B cell (primary cell): Measurements from ENCODE around the gene UGT1A4. TPM values are rescaled to one million over a fixed set of nuclear protein-coding genes. Genes with fewer than 3 reads are reported as not detected.

Experiments
- ATAC-seq: fragments of 200-7000 bp; cut with Tn5 transposase; one replicate; pipeline ENCODE4 v1.10.0; 2021; ENCODE audit warnings: low read depth, mild to moderate bottlenecking, moderate number of reproducible peaks, moderate library complexity
- CTCF ChIA-PET: fragments of 350-600 bp; sonication (Branson Sonifier 250); formaldehyde crosslinking; loops from one replicate; lab custom pipeline; 2021; ENCODE audit warnings: antibody characterized with exemption, inconsistent platforms; lab: Charles Lee
- POLR2A ChIA-PET: fragments of 350-600 bp; sonication (Branson Sonifier 250); formaldehyde crosslinking; loops from one replicate; lab custom pipeline; 2021; ENCODE audit warnings: antibody characterized with exemption; lab: Charles Lee
- DNase-seq: peaks from one replicate; pipeline ENCODE4 v3.0.0; 2013
- H2AFZ ChIP-seq: 2 replicates; pipeline ENCODE4 v1.6.1; 2012; ENCODE audit warnings: mild to moderate bottlenecking, low read depth, low read length; ENCODE audit not compliant: insufficient read depth, poor library complexity, severe bottlenecking
- H3K27ac ChIP-seq, 2 donors: 1 replicate in 1 of 2; 2 replicates in 1 of 2; pipeline ENCODE4 v1.5.1; 2012 to 2013; ENCODE audit warnings: low read length in 2 of 2, mild to moderate bottlenecking in 2 of 2, moderate library complexity in 1 of 2
- H3K27me3 ChIP-seq, 4 experiments: fragments of 200-600 bp in 1 of 4; sonication (generic) in 1 of 4; replicated peaks in 1 of 4; 1 replicate in 2 of 4; 2 replicates in 2 of 4; pipeline versions ENCODE4 v1.6.1 to v1.7.0; 2013 to 2016; ENCODE audit warnings: low read length in 3 of 4, mild to moderate bottlenecking in 2 of 4, mixed read lengths in 1 of 4, moderate library complexity in 1 of 4; ENCODE audit not compliant: insufficient read depth in 4 of 4, control insufficient read depth in 3 of 4; ENCODE audit errors: control extremely low read depth in 1 of 4
- H3K36me3 ChIP-seq, 2 experiments: replicated peaks in 1 of 2; 1 replicate in 1 of 2; 2 replicates in 1 of 2; pipeline versions ENCODE4 v1.6.1 to v1.7.1; 2013; ENCODE audit warnings: low read length in 1 of 2; ENCODE audit not compliant: insufficient read depth in 2 of 2, control insufficient read depth in 1 of 2; ENCODE audit errors: control extremely low read depth in 1 of 2, extremely low read depth in 1 of 2
- H3K4me1 ChIP-seq, 2 donors: fragments of 200-600 bp in 1 of 2; sonication (generic) in 1 of 2; 1 replicate in 1 of 2; 2 replicates in 1 of 2; pipeline versions ENCODE4 v1.5.1 to v1.6.1; 2013 to 2017; ENCODE audit warnings: low read length in 2 of 2; ENCODE audit not compliant: control insufficient read depth in 2 of 2, insufficient read depth in 2 of 2
- H3K4me2 ChIP-seq: replicated peaks from 2 replicates; pipeline ENCODE3; 2012; ENCODE audit warnings: mild to moderate bottlenecking, low read depth, low read length; ENCODE audit not compliant: poor library complexity, severe bottlenecking
- H3K4me3 ChIP-seq, 5 experiments: fragments of 200-600 bp in 1 of 5; sonication (generic) in 1 of 5; 1 replicate in 3 of 5; 2 replicates in 2 of 5; pipeline versions ENCODE4 v1.5.1 to v1.7.0; 2011 to 2016; ENCODE audit warnings: low read length in 4 of 5, mild to moderate bottlenecking in 4 of 5, low read depth in 2 of 5, control low read depth in 1 of 5, moderate library complexity in 1 of 5; ENCODE audit not compliant: insufficient read depth in 1 of 5; ENCODE audit errors: control extremely low read depth in 1 of 5, extremely low read depth in 1 of 5
- H3K79me2 ChIP-seq: fragments of 200-600 bp; sonication (generic); one replicate; pipeline ENCODE4 v1.6.0; 2016; ENCODE audit warnings: low read length; ENCODE audit not compliant: control insufficient read depth, insufficient read depth
- H3K9ac ChIP-seq: fragments of 200-600 bp; sonication (generic); 2 replicates; pipeline ENCODE4 v1.6.1; 2017; ENCODE audit warnings: mild to moderate bottlenecking, low read length, moderate library complexity
- H3K9me3 ChIP-seq, 3 donors: one replicate each; pipeline versions ENCODE4 v1.6.1 to v1.7.1; 2013; ENCODE audit warnings: low read length in 2 of 3; ENCODE audit not compliant: control insufficient read depth in 2 of 3, insufficient read depth in 1 of 3; ENCODE audit errors: control extremely low read depth in 1 of 3
- H4K20me1 ChIP-seq: 2 replicates; pipeline ENCODE4 v1.6.0; 2012; ENCODE audit warnings: mild to moderate bottlenecking, low read length; ENCODE audit not compliant: insufficient read depth, control insufficient read depth, poor library complexity, severe bottlenecking
- H3K27ac Mint-ChIP-seq: one replicate; pipeline ENCODE4 v1.8.0; 2021; ENCODE audit warnings: mixed read lengths
- H3K27me3 Mint-ChIP-seq: one replicate; pipeline ENCODE4 v1.8.0; 2021; ENCODE audit warnings: mixed read lengths
- H3K4me1 Mint-ChIP-seq: one replicate; pipeline ENCODE4 v1.8.0; 2021; ENCODE audit warnings: mixed read lengths
- H3K4me3 Mint-ChIP-seq: one replicate; pipeline ENCODE4 v1.8.0; 2021; ENCODE audit warnings: mixed read lengths
- H3K9me3 Mint-ChIP-seq: one replicate; pipeline ENCODE4 v1.8.0; 2022; ENCODE audit warnings: mixed read lengths; ENCODE audit not compliant: insufficient read depth
- EZH2 ChIP-seq: IDR thresholded peaks from 2 replicates; pipeline ENCODE4 v1.6.1; 2012; ENCODE audit warnings: borderline replicate concordance, low read depth, mild to moderate bottlenecking, moderate library complexity, low read length; ENCODE audit not compliant: insufficient read depth, poor library complexity, severe bottlenecking
- WGBS: methylation state at CpG from one replicate; pipeline ENCODE4 v1.1.5; 2013; ENCODE audit warnings: missing lambda C conversion rate; ENCODE audit not compliant: insufficient coverage; 5-methylcytosine and 5-hydroxymethylcytosine counted together
- intact Hi-C: fragments of 100-400 bp; cut with micrococcal nuclease; formaldehyde crosslinking; loops from one replicate; pipeline ENCODE4 v1.10.0; 2022
- polyA plus RNA-seq: library from polyadenylated mRNA; depleted of rRNA; stranded (reverse); fragments of >200 nt; gene quantifications from 2 replicates; pipeline ENCODE4 v1.2.3, GENCODE V29; 2012
- total RNA-seq, 2 donors: library from RNA; stranded (reverse); fragments of 120-200 nt in 1 of 2; gene quantifications; 1 replicate in 1 of 2; 2 replicates in 1 of 2; pipeline versions ENCODE4 v1.2.3 to v1.2.4, GENCODE V29; 2013 to 2022
- TF ChIP-seq, protein P1 (sequence below): fragments of 200-600 bp; IDR thresholded peaks from one replicate; pipeline ENCODE4 v1.8.0; 2022; ENCODE audit warnings: antibody characterized with exemption, mild to moderate bottlenecking

Gene UGT1A4
- total and polyA plus RNA-seq, 2 donors (not counting 1 experiment from before 2014, with no cell fraction given) = not detected

DNA sequence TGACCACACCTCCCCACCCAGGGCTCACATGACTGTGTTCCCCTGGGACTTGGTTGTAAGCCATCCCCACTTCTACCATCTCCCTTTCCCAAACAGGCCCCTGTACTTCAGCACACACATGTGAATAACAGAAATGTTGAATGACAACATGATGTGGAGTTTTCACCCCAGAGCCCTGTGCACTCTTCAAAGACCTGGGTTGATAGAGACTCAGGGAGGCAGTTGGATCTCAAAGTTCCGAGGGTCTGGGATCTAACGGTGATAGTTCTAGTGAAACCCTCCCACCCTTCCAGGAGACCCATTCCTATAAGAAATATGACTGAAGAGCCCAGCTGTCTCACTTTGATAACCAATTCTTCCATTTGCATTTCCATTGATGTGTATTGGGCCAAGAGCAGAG, 59.5 kb downstream of the UGT1A4 start, which contains the start of gene MROH2A:
MROH2A (plus strand) TSS at position 301 of the 400 bp plus-strand sequence. CDS start 1,029 bp downstream, outside the sequence.
- Mint-ChIP-seq H3K4me3 (no peak within 1 kb of the TSS), H3K27me3 (peaks cover 24% of the 10 kb centered on the region), H3K27ac (no peak within 1 kb of the TSS), H3K9me3 (peaks cover 7% of the 10 kb centered on the region), H3K4me1 (no peaks in the 10 kb centered on the region)
- ChIA-PET CTCF (no interaction called here), POLR2A (no interaction called here)
- peaks cover 2 to 24% (median 8%) of the 10 kb centered on the region in 3 donors for H3K9me3 ChIP-seq
- no peaks in the 10 kb centered on the region for H3K4me1 ChIP-seq
- no peak within 1 kb of the TSS for H3K4me3 ChIP-seq
- H3K4me2 ChIP-seq = no peak within 1 kb of the TSS
- no peak for ATAC-seq
- H3K27me3 ChIP-seq = peaks cover 0 to 12% (median 1%) of the 10 kb centered on the region in 4 experiments
- H4K20me1 ChIP-seq = no peaks in the 10 kb centered on the region
- no peak within 1 kb of the TSS for H3K9ac ChIP-seq
- DNase-seq = no peak
- TF ChIP-seq, protein P1, sequence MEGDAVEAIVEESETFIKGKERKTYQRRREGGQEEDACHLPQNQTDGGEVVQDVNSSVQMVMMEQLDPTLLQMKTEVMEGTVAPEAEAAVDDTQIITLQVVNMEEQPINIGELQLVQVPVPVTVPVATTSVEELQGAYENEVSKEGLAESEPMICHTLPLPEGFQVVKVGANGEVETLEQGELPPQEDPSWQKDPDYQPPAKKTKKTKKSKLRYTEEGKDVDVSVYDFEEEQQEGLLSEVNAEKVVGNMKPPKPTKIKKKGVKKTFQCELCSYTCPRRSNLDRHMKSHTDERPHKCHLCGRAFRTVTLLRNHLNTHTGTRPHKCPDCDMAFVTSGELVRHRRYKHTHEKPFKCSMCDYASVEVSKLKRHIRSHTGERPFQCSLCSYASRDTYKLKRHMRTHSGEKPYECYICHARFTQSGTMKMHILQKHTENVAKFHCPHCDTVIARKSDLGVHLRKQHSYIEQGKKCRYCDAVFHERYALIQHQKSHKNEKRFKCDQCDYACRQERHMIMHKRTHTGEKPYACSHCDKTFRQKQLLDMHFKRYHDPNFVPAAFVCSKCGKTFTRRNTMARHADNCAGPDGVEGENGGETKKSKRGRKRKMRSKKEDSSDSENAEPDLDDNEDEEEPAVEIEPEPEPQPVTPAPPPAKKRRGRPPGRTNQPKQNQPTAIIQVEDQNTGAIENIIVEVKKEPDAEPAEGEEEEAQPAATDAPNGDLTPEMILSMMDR = no peak
- no peak for TF ChIP-seq EZH2
- intact Hi-C loops = no loop called here
- H3K27ac ChIP-seq = no peak within 1 kb of the TSS
- no peaks in the 10 kb centered on the region for H3K79me2 ChIP-seq
- no peak within 1 kb of the TSS for H2AFZ ChIP-seq
- no peaks in the 10 kb centered on the region for H3K36me3 ChIP-seq
- no CpG with 5 or more reads among the region's 2 CpGs for WGBS

DNA sequence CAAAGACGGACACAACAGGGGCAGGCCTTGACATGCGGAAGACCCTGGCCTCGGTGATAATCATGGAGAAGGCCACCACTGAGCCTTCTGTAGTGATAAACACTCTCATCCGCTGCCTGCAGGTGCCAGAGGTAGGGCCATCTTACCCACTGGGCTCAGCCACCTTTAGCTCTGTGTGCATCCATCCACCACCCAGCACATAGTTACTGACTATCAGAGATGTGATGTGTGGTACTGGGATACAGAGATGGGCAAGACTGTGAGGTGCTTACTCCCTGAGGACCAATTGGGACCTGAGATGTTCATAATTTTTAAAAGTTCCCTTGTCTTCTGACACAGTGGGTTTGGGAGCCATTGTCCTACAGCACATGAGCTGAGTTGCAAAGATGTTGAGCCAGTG, 61.2 kb downstream of the UGT1A4 start:
- Histone ChIP-seq H3K4me2 (no peak overlapping the region), H3K79me2 (no peaks in the 10 kb centered on the region), H3K27ac (no peak overlapping the region), H3K9me3 (peaks cover 2 to 24% (median 8%) of the 10 kb centered on the region in 3 donors), H3K4me3 (no peak overlapping the region), H3K27me3 (peaks cover 0 to 10% (median 1%) of the 10 kb centered on the region in 4 experiments), H3K9ac (no peak overlapping the region), H4K20me1 (no peaks in the 10 kb centered on the region), H3K36me3 (no peaks in the 10 kb centered on the region), H2AFZ (no peak overlapping the region), H3K4me1 (no peaks in the 10 kb centered on the region)
- H3K27ac Mint-ChIP-seq = no peak overlapping the region
- H3K27me3 Mint-ChIP-seq = peaks cover 25% of the 10 kb centered on the region
- H3K4me1 Mint-ChIP-seq = no peaks in the 10 kb centered on the region
- H3K9me3 Mint-ChIP-seq = peaks cover 7% of the 10 kb centered on the region
- no peak overlapping the region for H3K4me3 Mint-ChIP-seq
- ChIA-PET CTCF (no interaction called here), POLR2A (no interaction called here)
- 91% methylated on average over 3 of the region's 4 CpGs for WGBS
- intact Hi-C loops = no loop called here
- TF ChIP-seq, protein P1 = no peak
- TF ChIP-seq EZH2 = no peak
- DNase-seq = no peak
- no peak for ATAC-seq
